Motor neuron (in vitro differentiated cells): Measurements from ENCODE around the gene NOS1. TPM values are rescaled to one million over a fixed set of nuclear protein-coding genes. Genes with fewer than 3 reads are reported as not detected.
A peak's percentile ranks its signal among the peaks of the same experiment; 100 is the strongest.

Experiments used
- ATAC-seq, 8 experiments: fragments of 200-7000 bp; cut with Tn5 transposase; replicated peaks in 6 of 8; 2 replicates each; pipeline ENCODE4 v1.8.0; 2021; ENCODE audit warnings: mild to moderate bottlenecking in 8 of 8, moderate library complexity in 8 of 8
- H3K27ac ChIP-seq, 2 donors: fragments of 250-450 bp; sonication (Bioruptor Pico); 2 replicates each; pipeline ENCODE4 v1.9.0; 2021; ENCODE audit warnings: antibody characterized with exemption in 2 of 2, mild to moderate bottlenecking in 2 of 2, moderate library complexity in 1 of 2
- H3K4me1 ChIP-seq, 2 donors: fragments of 250-450 bp; sonication (Bioruptor Pico); replicated peaks in 1 of 2; 2 replicates each; pipeline ENCODE4 v1.6.1; 2021; ENCODE audit warnings: antibody characterized with exemption in 2 of 2, mild to moderate bottlenecking in 2 of 2, moderate library complexity in 1 of 2
- H3K4me3 ChIP-seq, 5 donors: fragments of 250-450 bp; sonication (Bioruptor Pico); 2 replicates each; pipeline ENCODE4 v1.9.0; 2021; ENCODE audit warnings: antibody characterized with exemption in 5 of 5, mild to moderate bottlenecking in 5 of 5, moderate library complexity in 4 of 5
- WGBS, 10 experiments: fragments of 450-650 bp; shearing (Covaris generic); methylation state at CpG; one replicate each; pipeline ENCODE4 v1.0.0; 2022; 5-methylcytosine and 5-hydroxymethylcytosine counted together
- in situ Hi-C, 9 experiments: fragments of 400-800 bp; cut with MboI; loops; one replicate each; pipeline ENCODE4 v1.15.0; 2021; ENCODE audit warnings: low sequenced_read_pairs in 9 of 9, low pct_unique_long_range_greater_than_20kb in 2 of 9; ENCODE audit not compliant: unreplicated experiment in 9 of 9
- total RNA-seq, 8 experiments: library from RNA; unstranded; fragments of 300-600 nt; gene quantifications; 2 replicates each; pipeline versions ENCODE4 v1.2.3 to v1.2.4, GENCODE V29; 2022

The NOS1 gene
- total RNA-seq, 8 experiments from 2014 or later, result 0.10 to 3.1 (median 0.33) TPM; not detected in 1

GRCh38 chr12:117342682-117343081, 18.7 kb downstream of the NOS1 start:
- in situ Hi-C loops, result loop anchor here in 1 of 9 experiments (25.0 kb wide), 1 partner anchor 495 kb away; no protein-coding TSS in a partner anchor
- Histone ChIP-seq H3K4me3 (no peak overlapping the region), H3K4me1 (no peaks in the 10 kb centered on the region), H3K27ac (no peak overlapping the region)
- ATAC-seq, result no peak
- WGBS, 10 experiments, result 0 to 88% (median 37%) methylated on average over 1 to 2 of the region's 2 CpGs; no CpG with 5 or more reads in 2 of the 10 experiments

GRCh38 chr12:117342247-117342646, 19.2 kb downstream of the NOS1 start:
- 8 to 94% (median 75%) methylated on average over 1 to 4 of the region's 4 CpGs; no CpG with 5 or more reads in 1 of the 10 experiments for WGBS, 10 experiments
- Histone ChIP-seq H3K4me3 (no peak overlapping the region), H3K4me1 (no peaks in the 10 kb centered on the region), H3K27ac (no peak overlapping the region)
- in situ Hi-C loops, result loop anchor here in 1 of 9 experiments (25.0 kb wide), 1 partner anchor 495 kb away; no protein-coding TSS in a partner anchor
- ATAC-seq, result no peak

- 0 to 48% (median 26%) methylated on average over 1 to 4 of the region's 4 CpGs; no CpG with 5 or more reads in 5 of the 10 experiments for WGBS, 10 experiments
- in situ Hi-C loops, result loop anchor here in 1 of 9 experiments (25.0 kb wide), 1 partner anchor 498 kb away; no protein-coding TSS in a partner anchor
- no peak overlapping the region for H3K27ac ChIP-seq
- no peak for ATAC-seq
- no peak overlapping the region for H3K4me3 ChIP-seq
- H3K4me1 ChIP-seq, result peaks cover 3 to 4% of the 10 kb centered on the region in 2 donors
Observed at GRCh38 chr12:117339104-117339503, 22.3 kb downstream of the NOS1 start.

GRCh38 chr12:117334855-117335587, 26.4 kb downstream of the NOS1 start:
- peak in 1 of 8 experiments; percentile 11 for ATAC-seq
- 2 to 100% (median 77%) methylated on average over 1 to 13 of the region's 21 CpGs for WGBS, 10 experiments

GRCh38 chr12:117334051-117334450, 27.4 kb downstream of the NOS1 start:
- WGBS, 10 experiments, result 0 to 100% (median 78%) methylated on average over 1 of the region's 3 CpGs; no CpG with 5 or more reads in 2 of the 10 experiments
- H3K4me1 ChIP-seq, result peaks cover 10 to 12% of the 10 kb centered on the region in 2 donors
- in situ Hi-C loops, result loop anchor here in 1 of 9 experiments (25.0 kb wide), 1 partner anchor 503 kb away; no protein-coding TSS in a partner anchor
- peak in 2 of 8 experiments; percentile 2 to 19 for ATAC-seq
- H3K4me3 ChIP-seq, result no peak overlapping the region
- H3K27ac ChIP-seq, result peak overlapping the region; percentile 44 to 61

More at GRCh38 chr12:117334855-117335587, 26.4 kb downstream of the NOS1 start:
- no peak overlapping the region for H3K27ac ChIP-seq
- in situ Hi-C loops, result loop anchor here in 1 of 9 experiments (25.0 kb wide), 1 partner anchor 502 kb away; no protein-coding TSS in a partner anchor
- peaks cover 10 to 12% of the 10 kb centered on the region in 2 donors for H3K4me1 ChIP-seq
- no peak overlapping the region for H3K4me3 ChIP-seq

- ATAC-seq, result peak in 5 of 8 experiments; percentile 96
- 0 to 38% (median 27%) methylated on average over 1 to 4 of the region's 13 CpGs; no CpG with 5 or more reads in 5 of the 10 experiments for WGBS, 10 experiments
- Histone ChIP-seq H3K27ac (peak overlapping the region; percentile 44 to 61), H3K4me3 (no peak overlapping the region), H3K4me1 (peaks cover 10 to 12% of the 10 kb centered on the region in 2 donors)
- in situ Hi-C loops, result loop anchor here in 1 of 9 experiments (25.0 kb wide), 1 partner anchor 504 kb away; no protein-coding TSS in a partner anchor
Observed at GRCh38 chr12:117333331-117333881, 28.0 kb downstream of the NOS1 start.

GRCh38 chr12:117331691-117332090, 29.7 kb downstream of the NOS1 start:
- ATAC-seq, result no peak
- in situ Hi-C loops, result loop anchor here in 1 of 9 experiments (25.0 kb wide), 1 partner anchor 506 kb away; no protein-coding TSS in a partner anchor
- Histone ChIP-seq H3K4me1 (peaks cover 10 to 12% of the 10 kb centered on the region in 2 donors), H3K27ac (no peak overlapping the region), H3K4me3 (no peak overlapping the region)
- 10 to 80% (median 73%) methylated on average over 1 to 5 of the region's 5 CpGs; no CpG with 5 or more reads in 4 of the 10 experiments for WGBS, 10 experiments

- WGBS, 10 experiments, result 60 to 100% (median 87%) methylated on average over 1 to 13 of the region's 27 CpGs; no CpG with 5 or more reads in 5 of the 10 experiments
- Histone ChIP-seq H3K4me1 (peaks cover 10 to 12% of the 10 kb centered on the region in 2 donors), H3K27ac (no peak overlapping the region), H3K4me3 (no peak overlapping the region)
- in situ Hi-C loops, result loop anchor here in 1 of 9 experiments (25.0 kb wide), 1 partner anchor 507 kb away; no protein-coding TSS in a partner anchor
- no peak for ATAC-seq
Observed at GRCh38 chr12:117330441-117331113, 30.8 kb downstream of the NOS1 start.

- in situ Hi-C loops, result loop anchor here in 1 of 9 experiments (25.0 kb wide), 1 partner anchor 508 kb away; no protein-coding TSS in a partner anchor
Observed at GRCh38 chr12:117329756-117330155, 31.7 kb downstream of the NOS1 start.

GRCh38 chr12:117328556-117329100, 32.8 kb downstream of the NOS1 start:
- no peak overlapping the region for H3K4me3 ChIP-seq
- no peak for ATAC-seq
- peaks cover 1 to 4% of the 10 kb centered on the region in 2 donors for H3K4me1 ChIP-seq
- no peak overlapping the region for H3K27ac ChIP-seq
- 20 to 92% (median 76%) methylated on average over 2 to 11 of the region's 13 CpGs; no CpG with 5 or more reads in 1 of the 10 experiments for WGBS, 10 experiments
- in situ Hi-C loops, result loop anchor here in 1 of 9 experiments (25.0 kb wide), 1 partner anchor 509 kb away; no protein-coding TSS in a partner anchor

More at GRCh38 chr12:117329756-117330155, 31.7 kb downstream of the NOS1 start:
- Histone ChIP-seq H3K4me3 (no peak overlapping the region), H3K4me1 (peaks cover 10 to 12% of the 10 kb centered on the region in 2 donors), H3K27ac (no peak overlapping the region)
- ATAC-seq, result no peak
- WGBS, 10 experiments, result 0 to 100% (median 67%) methylated on average over 1 to 5 of the region's 8 CpGs; no CpG with 5 or more reads in 1 of the 10 experiments

GRCh38 chr12:117322428-117322827, 39.0 kb downstream of the NOS1 start:
- H3K27ac ChIP-seq, result no peak overlapping the region
- 100% methylated on average over 1 of the region's 1 CpG; no CpG with 5 or more reads in 9 of the 10 experiments for WGBS, 10 experiments
- no peak for ATAC-seq
- no peak overlapping the region for H3K4me3 ChIP-seq
- in situ Hi-C loops, result no loop called here
- H3K4me1 ChIP-seq, result no peaks in the 10 kb centered on the region

- Histone ChIP-seq H3K4me1 (no peaks in the 10 kb centered on the region), H3K27ac (no peak overlapping the region), H3K4me3 (no peak overlapping the region)
- in situ Hi-C loops, result no loop called here
- WGBS, 10 experiments, result 0 to 83% (median 17%) methylated on average over 1 to 4 of the region's 4 CpGs; no CpG with 5 or more reads in 6 of the 10 experiments
- ATAC-seq, result peak in 6 of 8 experiments; percentile 30 to 82 (median 47)
Observed at GRCh38 chr12:117321572-117321971, 39.9 kb downstream of the NOS1 start.
